ENCODE data around the gene SPESP1.

DNA sequence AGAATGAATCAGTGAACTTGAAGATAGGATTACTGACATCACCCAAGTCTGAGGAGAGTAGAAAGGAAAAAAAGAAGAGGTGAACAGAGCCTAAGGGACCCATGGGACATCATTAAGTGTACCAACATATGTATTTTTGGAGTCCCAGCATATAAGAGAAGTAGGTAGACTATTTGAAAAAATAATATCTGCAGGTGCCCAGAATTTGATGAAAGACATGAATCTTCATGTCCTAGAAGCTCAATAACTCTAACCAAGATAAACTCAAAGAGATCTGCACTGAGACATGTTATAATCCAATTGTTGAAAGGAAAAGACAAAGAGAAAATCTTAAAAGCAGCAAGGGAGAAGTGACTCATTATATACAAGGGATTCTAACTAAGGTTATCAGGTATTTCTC is 39.0 kb downstream of the SPESP1 start:
- TF ChIP-seq, protein P1, sequence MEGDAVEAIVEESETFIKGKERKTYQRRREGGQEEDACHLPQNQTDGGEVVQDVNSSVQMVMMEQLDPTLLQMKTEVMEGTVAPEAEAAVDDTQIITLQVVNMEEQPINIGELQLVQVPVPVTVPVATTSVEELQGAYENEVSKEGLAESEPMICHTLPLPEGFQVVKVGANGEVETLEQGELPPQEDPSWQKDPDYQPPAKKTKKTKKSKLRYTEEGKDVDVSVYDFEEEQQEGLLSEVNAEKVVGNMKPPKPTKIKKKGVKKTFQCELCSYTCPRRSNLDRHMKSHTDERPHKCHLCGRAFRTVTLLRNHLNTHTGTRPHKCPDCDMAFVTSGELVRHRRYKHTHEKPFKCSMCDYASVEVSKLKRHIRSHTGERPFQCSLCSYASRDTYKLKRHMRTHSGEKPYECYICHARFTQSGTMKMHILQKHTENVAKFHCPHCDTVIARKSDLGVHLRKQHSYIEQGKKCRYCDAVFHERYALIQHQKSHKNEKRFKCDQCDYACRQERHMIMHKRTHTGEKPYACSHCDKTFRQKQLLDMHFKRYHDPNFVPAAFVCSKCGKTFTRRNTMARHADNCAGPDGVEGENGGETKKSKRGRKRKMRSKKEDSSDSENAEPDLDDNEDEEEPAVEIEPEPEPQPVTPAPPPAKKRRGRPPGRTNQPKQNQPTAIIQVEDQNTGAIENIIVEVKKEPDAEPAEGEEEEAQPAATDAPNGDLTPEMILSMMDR (IDR thresholded peaks at IDR 0.05; ENCODE audit: poor library complexity, severe bottlenecking): no peak
- no peak for TF ChIP-seq POLR2AphosphoS5 (IDR thresholded peaks at IDR 0.05)
- TF ChIP-seq, protein P2, sequence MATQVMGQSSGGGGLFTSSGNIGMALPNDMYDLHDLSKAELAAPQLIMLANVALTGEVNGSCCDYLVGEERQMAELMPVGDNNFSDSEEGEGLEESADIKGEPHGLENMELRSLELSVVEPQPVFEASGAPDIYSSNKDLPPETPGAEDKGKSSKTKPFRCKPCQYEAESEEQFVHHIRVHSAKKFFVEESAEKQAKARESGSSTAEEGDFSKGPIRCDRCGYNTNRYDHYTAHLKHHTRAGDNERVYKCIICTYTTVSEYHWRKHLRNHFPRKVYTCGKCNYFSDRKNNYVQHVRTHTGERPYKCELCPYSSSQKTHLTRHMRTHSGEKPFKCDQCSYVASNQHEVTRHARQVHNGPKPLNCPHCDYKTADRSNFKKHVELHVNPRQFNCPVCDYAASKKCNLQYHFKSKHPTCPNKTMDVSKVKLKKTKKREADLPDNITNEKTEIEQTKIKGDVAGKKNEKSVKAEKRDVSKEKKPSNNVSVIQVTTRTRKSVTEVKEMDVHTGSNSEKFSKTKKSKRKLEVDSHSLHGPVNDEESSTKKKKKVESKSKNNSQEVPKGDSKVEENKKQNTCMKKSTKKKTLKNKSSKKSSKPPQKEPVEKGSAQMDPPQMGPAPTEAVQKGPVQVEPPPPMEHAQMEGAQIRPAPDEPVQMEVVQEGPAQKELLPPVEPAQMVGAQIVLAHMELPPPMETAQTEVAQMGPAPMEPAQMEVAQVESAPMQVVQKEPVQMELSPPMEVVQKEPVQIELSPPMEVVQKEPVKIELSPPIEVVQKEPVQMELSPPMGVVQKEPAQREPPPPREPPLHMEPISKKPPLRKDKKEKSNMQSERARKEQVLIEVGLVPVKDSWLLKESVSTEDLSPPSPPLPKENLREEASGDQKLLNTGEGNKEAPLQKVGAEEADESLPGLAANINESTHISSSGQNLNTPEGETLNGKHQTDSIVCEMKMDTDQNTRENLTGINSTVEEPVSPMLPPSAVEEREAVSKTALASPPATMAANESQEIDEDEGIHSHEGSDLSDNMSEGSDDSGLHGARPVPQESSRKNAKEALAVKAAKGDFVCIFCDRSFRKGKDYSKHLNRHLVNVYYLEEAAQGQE (IDR thresholded peaks at IDR 0.05; ENCODE audit: borderline replicate concordance): no peak
- no peak for TF ChIP-seq RAD21 (conservative IDR thresholded peaks at IDR 0.05)
- no peak for TF ChIP-seq MXI1 (conservative IDR thresholded peaks at IDR 0.05; ENCODE audit: poor library complexity, severe bottlenecking)
- no peak for TF ChIP-seq EZH2 (IDR thresholded peaks at IDR 0.05; ENCODE audit: borderline replicate concordance, insufficient read depth, low read length, poor library complexity, severe bottlenecking)
- TF ChIP-seq EP300 (conservative IDR thresholded peaks at IDR 0.05; ENCODE audit: poor library complexity, severe bottlenecking): no peak
- TF ChIP-seq TAF1 (IDR thresholded peaks at IDR 0.05; ENCODE audit: low read depth): no peak

Measured in neural cell (in vitro differentiated cells).